Loucy (cell line): ENCODE data around the gene MSN.

Experiments used
- H2AFZ ChIP-seq: fragments of 200-600 bp; sonication (generic); 2 replicates; pipeline ENCODE4 v1.6.0; 2016; ENCODE audit warnings: antibody characterized with exemption, mild to moderate bottlenecking, low read length, moderate library complexity
- H3F3A ChIP-seq: fragments of 200-600 bp; 2 replicates; pipeline ENCODE4 v1.6.0; 2016; ENCODE audit warnings: antibody characterized with exemption, low read depth, mild to moderate bottlenecking
- H3K27me3 ChIP-seq: fragments of 200-600 bp; sonication (generic); 2 replicates; pipeline ENCODE4 v1.6.1; 2014; ENCODE audit warnings: low read length, mild to moderate bottlenecking; ENCODE audit not compliant: insufficient read depth, poor library complexity, severe bottlenecking
- H3K36me3 ChIP-seq: fragments of 200-600 bp; sonication (generic); 2 replicates; pipeline ENCODE4 v1.6.1; 2016; ENCODE audit warnings: low read length; ENCODE audit not compliant: insufficient read depth
- H3K4me1 ChIP-seq: fragments of 200-600 bp; sonication (generic); 2 replicates; pipeline ENCODE4 v1.5.1; 2014; ENCODE audit warnings: low read length, mild to moderate bottlenecking; ENCODE audit not compliant: insufficient read depth, poor library complexity, severe bottlenecking
- H3K4me2 ChIP-seq: fragments of 200-600 bp; sonication (generic); 2 replicates; pipeline ENCODE4 v1.6.0; 2014; ENCODE audit warnings: antibody characterized with exemption, low read length, low read depth, mild to moderate bottlenecking; ENCODE audit not compliant: poor library complexity, severe bottlenecking
- H3K4me3 ChIP-seq: fragments of 200-600 bp; sonication (generic); 2 replicates; pipeline ENCODE4 v1.5.1; 2014; ENCODE audit warnings: low read length, mild to moderate bottlenecking, mixed read lengths; ENCODE audit not compliant: poor library complexity, severe bottlenecking
- H3K79me2 ChIP-seq: fragments of 200-600 bp; sonication (generic); 2 replicates; pipeline ENCODE4 v1.6.1; 2014; ENCODE audit warnings: low read length; ENCODE audit not compliant: insufficient read depth
- H3K9ac ChIP-seq: fragments of 200-600 bp; sonication (generic); 2 replicates; pipeline ENCODE4 v1.6.0; 2014; ENCODE audit warnings: mild to moderate bottlenecking, low read depth, low read length, moderate library complexity; ENCODE audit not compliant: poor library complexity, severe bottlenecking
- H3K9me2 ChIP-seq: fragments of 200-600 bp; sonication (generic); replicated peaks from 2 replicates; pipeline ENCODE4 v1.6.1; 2016; ENCODE audit warnings: low read depth, low read length, mixed read lengths
- H3K9me3 ChIP-seq: fragments of 200-600 bp; sonication (generic); 2 replicates; pipeline ENCODE4 v1.6.1; 2014; ENCODE audit warnings: mild to moderate bottlenecking, antibody characterized with exemption, low read length, low read depth; ENCODE audit not compliant: insufficient read depth
- H4K20me1 ChIP-seq: fragments of 200-600 bp; sonication (generic); 2 replicates; pipeline ENCODE4 v1.6.0; 2014; ENCODE audit warnings: antibody characterized with exemption, low read length, mild to moderate bottlenecking; ENCODE audit not compliant: insufficient read depth, poor library complexity, severe bottlenecking
- EZH2phosphoT487 ChIP-seq: fragments of 200-600 bp; IDR thresholded peaks from 2 replicates; pipeline ENCODE4 v1.6.1; 2018; ENCODE audit warnings: antibody characterized with exemption, mild to moderate bottlenecking, moderate library complexity, borderline replicate concordance
- TF ChIP-seq, protein P1 (sequence below): fragments of 200-600 bp; sonication (generic); conservative IDR thresholded peaks from 2 replicates; pipeline ENCODE4 v1.5.1; 2014; ENCODE audit warnings: mild to moderate bottlenecking, antibody characterized with exemption, low read length

Gene MSN

GRCh38 chrX:65685112-65685511 is 17.7 kb downstream of the MSN start:
- H3K9me2 ChIP-seq: no peaks in the 10 kb centered on the region
- no peak overlapping the region for H3K9ac ChIP-seq
- H2AFZ ChIP-seq: no peak overlapping the region
- peak overlapping the region; percentile 50 for H3K4me2 ChIP-seq
- peaks cover 92% of the 10 kb centered on the region for H4K20me1 ChIP-seq
- H3K4me3 ChIP-seq: peak overlapping the region; percentile 29
- no peaks in the 10 kb centered on the region for H3K27me3 ChIP-seq
- no peaks in the 10 kb centered on the region for H3K9me3 ChIP-seq
- no peaks in the 10 kb centered on the region for H3F3A ChIP-seq
- peaks cover 99% of the 10 kb centered on the region for H3K79me2 ChIP-seq
- H3K4me1 ChIP-seq: peaks cover 72% of the 10 kb centered on the region
- TF ChIP-seq, protein P1, sequence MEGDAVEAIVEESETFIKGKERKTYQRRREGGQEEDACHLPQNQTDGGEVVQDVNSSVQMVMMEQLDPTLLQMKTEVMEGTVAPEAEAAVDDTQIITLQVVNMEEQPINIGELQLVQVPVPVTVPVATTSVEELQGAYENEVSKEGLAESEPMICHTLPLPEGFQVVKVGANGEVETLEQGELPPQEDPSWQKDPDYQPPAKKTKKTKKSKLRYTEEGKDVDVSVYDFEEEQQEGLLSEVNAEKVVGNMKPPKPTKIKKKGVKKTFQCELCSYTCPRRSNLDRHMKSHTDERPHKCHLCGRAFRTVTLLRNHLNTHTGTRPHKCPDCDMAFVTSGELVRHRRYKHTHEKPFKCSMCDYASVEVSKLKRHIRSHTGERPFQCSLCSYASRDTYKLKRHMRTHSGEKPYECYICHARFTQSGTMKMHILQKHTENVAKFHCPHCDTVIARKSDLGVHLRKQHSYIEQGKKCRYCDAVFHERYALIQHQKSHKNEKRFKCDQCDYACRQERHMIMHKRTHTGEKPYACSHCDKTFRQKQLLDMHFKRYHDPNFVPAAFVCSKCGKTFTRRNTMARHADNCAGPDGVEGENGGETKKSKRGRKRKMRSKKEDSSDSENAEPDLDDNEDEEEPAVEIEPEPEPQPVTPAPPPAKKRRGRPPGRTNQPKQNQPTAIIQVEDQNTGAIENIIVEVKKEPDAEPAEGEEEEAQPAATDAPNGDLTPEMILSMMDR: no peak
- peaks cover 10% of the 10 kb centered on the region; the same call in 1 of the 2 replicates for H3K36me3 ChIP-seq

- TF ChIP-seq, protein P1: no peak
- TF ChIP-seq EZH2phosphoT487: no peak
- no peaks in the 10 kb centered on the region for H3F3A ChIP-seq
- H2AFZ ChIP-seq: no peak overlapping the region
- H3K4me3 ChIP-seq: no peak overlapping the region
- H3K4me1 ChIP-seq: peaks cover 75% of the 10 kb centered on the region
- peaks cover 99% of the 10 kb centered on the region for H3K79me2 ChIP-seq
- H4K20me1 ChIP-seq: peaks cover 93% of the 10 kb centered on the region
- H3K4me2 ChIP-seq: peak overlapping the region; percentile 50
- no peaks in the 10 kb centered on the region for H3K9me3 ChIP-seq
- H3K9ac ChIP-seq: no peak overlapping the region
- H3K36me3 ChIP-seq: peaks cover 16% of the 10 kb centered on the region; the same call in 1 of the 2 replicates
- H3K27me3 ChIP-seq: no peaks in the 10 kb centered on the region
- H3K9me2 ChIP-seq: no peaks in the 10 kb centered on the region
Observed at GRCh38 chrX:65686236-65686635, 18.8 kb downstream of the MSN start.

DNA sequence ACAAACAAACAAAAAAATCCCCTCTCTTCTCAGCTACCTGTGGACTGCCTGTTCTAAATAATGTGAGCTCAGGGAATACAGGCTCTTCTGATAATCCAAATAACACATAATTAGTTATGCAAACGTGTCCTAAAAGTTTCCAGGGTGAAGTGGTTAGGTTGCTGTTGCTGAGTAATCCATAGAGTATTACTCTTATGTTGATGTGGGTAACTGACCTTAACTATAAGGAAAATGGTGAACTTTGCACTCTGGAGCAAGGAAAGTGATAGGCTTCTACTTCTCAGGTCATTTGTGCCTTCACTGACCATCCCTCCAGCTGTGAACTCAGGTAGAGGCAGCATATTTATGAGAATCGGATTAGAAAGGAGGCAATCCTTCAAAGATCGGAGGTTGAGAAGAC is 19.9 kb downstream of the MSN start:
- H3K4me1 ChIP-seq: peaks cover 72% of the 10 kb centered on the region
- no peaks in the 10 kb centered on the region for H3K27me3 ChIP-seq
- H3K36me3 ChIP-seq: peaks cover 15% of the 10 kb centered on the region; the same call in 1 of the 2 replicates
- TF ChIP-seq EZH2phosphoT487: no peak
- TF ChIP-seq, protein P1: no peak
- no peak overlapping the region for H3K9ac ChIP-seq
- no peaks in the 10 kb centered on the region for H3K9me2 ChIP-seq
- H3K79me2 ChIP-seq: peaks cover 99% of the 10 kb centered on the region
- no peaks in the 10 kb centered on the region for H3K9me3 ChIP-seq
- H4K20me1 ChIP-seq: peaks cover 88% of the 10 kb centered on the region
- H3K4me2 ChIP-seq: peak overlapping the region; percentile 50
- no peaks in the 10 kb centered on the region for H3F3A ChIP-seq
- H2AFZ ChIP-seq: no peak overlapping the region
- no peak overlapping the region for H3K4me3 ChIP-seq
